Neural crest cell (in vitro differentiated cells): ENCODE results near the gene GPATCH2. TPM values are rescaled to one million over a fixed set of nuclear protein-coding genes. Genes with fewer than 3 reads are reported as not detected.
"Not testable (repeated sequence)": the region's sequence is repeated elsewhere in the genome, so short reads cannot be mapped to it uniquely, and the experiment has no call there.

Source experiments
- DNase-seq: peaks from one replicate; pipeline ENCODE4 v3.0.0; 2021; ENCODE audit warnings: low read depth, mixed read lengths, low spot score
- H3K27ac Mint-ChIP-seq: one replicate; pipeline ENCODE4 v1.8.0; 2021; ENCODE audit warnings: mild to moderate bottlenecking, mixed read lengths; ENCODE audit not compliant: unreplicated experiment
- H3K27me3 Mint-ChIP-seq: 2 replicates; pipeline ENCODE4 v1.8.0; 2021; ENCODE audit warnings: low read depth, mild to moderate bottlenecking, mixed read lengths
- H3K36me3 Mint-ChIP-seq: 2 replicates; pipeline ENCODE4 v1.8.0; 2021; ENCODE audit warnings: low read depth, mild to moderate bottlenecking, mixed read lengths
- H3K4me1 Mint-ChIP-seq: 2 replicates; pipeline ENCODE4 v1.8.0; 2021; ENCODE audit warnings: mixed read lengths
- H3K4me3 Mint-ChIP-seq: one replicate; pipeline ENCODE4 v1.8.0; 2021; ENCODE audit warnings: mild to moderate bottlenecking, mixed read lengths
- H3K9me3 Mint-ChIP-seq: 2 replicates; pipeline ENCODE4 v1.8.0; 2021; ENCODE audit warnings: mixed read lengths
- CTCF ChIP-seq: fragments of 200-600 bp; sonication (generic); conservative IDR thresholded peaks from 2 replicates; pipeline ENCODE4 v1.5.0; 2021; ENCODE audit warnings: antibody characterized with exemption, mild to moderate bottlenecking
- total RNA-seq: library from RNA; stranded (reverse); gene quantifications from 2 replicates; pipeline ENCODE4 v1.2.1, GENCODE V29; 2021

The GPATCH2 gene
- total RNA-seq, 1 donor from 2014 or later = 16.6 TPM

DNA sequence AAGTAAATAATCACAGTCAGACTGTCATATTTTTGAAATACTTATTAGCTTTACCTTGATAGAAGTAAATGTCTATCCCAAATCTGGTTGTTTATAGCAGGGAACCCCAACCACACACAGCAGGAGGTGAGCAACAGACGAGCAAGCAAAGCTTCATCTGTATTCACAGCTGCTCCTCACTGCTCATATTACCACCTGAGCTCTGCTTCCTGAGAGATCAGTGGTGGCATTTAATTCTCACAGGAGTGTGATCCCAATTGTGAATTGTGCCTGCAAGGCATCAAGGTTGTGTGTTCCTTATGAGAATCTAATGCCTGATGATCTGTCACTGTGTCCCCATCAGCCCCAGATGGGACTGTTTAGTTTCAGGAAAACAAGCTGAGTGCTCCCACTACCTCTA lies 104.3 kb downstream of the GPATCH2 start:
- Mint-ChIP-seq H3K36me3 (peaks cover 17% of the 10 kb centered on the region), H3K27me3 (no peaks in the 10 kb centered on the region), H3K9me3 (no peaks in the 10 kb centered on the region), H3K4me1 (no peaks in the 10 kb centered on the region), H3K4me3 (no peak overlapping the region), H3K27ac (no peak overlapping the region)
- no peak for DNase-seq
- TF ChIP-seq CTCF = no peak

- peaks cover 17% of the 10 kb centered on the region for H3K36me3 Mint-ChIP-seq
- no peaks in the 10 kb centered on the region for H3K27me3 Mint-ChIP-seq
- no peak for DNase-seq
- H3K4me1 Mint-ChIP-seq = no peaks in the 10 kb centered on the region
- H3K9me3 Mint-ChIP-seq = no peaks in the 10 kb centered on the region
- no peak overlapping the region for H3K4me3 Mint-ChIP-seq
- H3K27ac Mint-ChIP-seq = no peak overlapping the region
- no peak for TF ChIP-seq CTCF
Measured at GRCh38 chr1:217525773-217526490, 105.0 kb downstream of the GPATCH2 start.

DNA sequence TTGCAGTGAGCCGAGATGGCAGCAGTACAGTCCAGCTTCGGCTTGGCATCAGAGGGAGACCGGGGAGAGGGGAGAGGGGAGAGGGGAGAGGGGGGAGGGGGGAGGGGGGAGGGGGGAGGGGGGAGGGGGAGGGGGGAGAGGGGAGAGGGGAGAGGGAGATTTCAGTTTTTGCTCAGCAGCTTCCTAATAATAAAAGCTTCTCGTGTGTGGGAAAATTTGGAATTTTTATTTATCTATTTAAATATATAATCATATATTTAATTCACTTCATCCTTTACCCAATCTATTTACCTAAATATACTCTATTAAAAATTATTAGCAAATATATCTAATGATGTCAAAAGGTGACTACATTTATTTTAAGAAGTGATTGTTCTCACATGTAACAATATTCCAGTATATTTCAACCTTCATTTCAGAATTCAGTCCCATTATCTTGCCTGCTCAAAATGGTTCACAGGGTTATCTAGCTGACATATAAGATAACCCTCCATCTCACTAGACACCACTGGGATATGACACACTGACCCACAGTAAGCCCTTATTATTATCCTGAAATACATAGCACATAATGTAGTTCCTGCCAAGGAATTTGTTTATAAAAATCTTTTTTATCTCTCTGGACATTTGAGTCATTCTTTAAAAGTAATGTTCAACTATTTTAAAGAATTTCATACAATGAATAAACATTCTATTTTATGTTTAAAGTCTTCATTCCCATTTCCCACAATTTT lies 105.9 kb downstream of the GPATCH2 start:
- Mint-ChIP-seq H3K36me3 (peaks cover 17% of the 10 kb centered on the region), H3K27ac (no peak overlapping the region), H3K9me3 (no peaks in the 10 kb centered on the region), H3K27me3 (no peaks in the 10 kb centered on the region), H3K4me3 (no peak overlapping the region), H3K4me1 (no peaks in the 10 kb centered on the region)
- DNase-seq = no peak
- TF ChIP-seq CTCF = no peak

DNA sequence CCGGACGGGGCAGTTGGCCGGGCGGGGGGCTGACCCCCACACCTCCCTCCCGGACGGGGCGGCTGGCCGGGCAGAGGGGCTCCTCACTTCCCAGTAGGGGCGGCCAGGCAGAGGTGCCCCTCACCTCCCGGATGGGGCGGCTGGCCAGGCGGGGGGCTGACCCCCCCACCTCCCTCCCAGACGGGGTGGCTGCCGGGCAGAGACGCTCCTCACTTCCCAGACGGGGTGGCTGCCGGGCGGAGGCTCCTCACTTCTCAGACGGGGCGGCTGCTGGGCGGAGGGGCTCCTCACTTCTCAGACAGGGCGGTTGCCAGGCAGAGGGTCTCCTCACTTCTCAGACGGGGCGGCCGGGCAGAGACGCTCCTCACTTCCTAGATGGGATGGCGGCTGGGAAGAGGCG lies 107.0 kb downstream of the GPATCH2 start:
- H3K27ac Mint-ChIP-seq, H3K4me3 Mint-ChIP-seq, H3K4me1 Mint-ChIP-seq, DNase-seq, H3K27me3 Mint-ChIP-seq, H3K9me3 Mint-ChIP-seq: not testable (repeated sequence)
- H3K36me3 Mint-ChIP-seq = peaks cover 12% of the 10 kb centered on the region

- H3K4me3 Mint-ChIP-seq = no peak overlapping the region
- H3K27ac Mint-ChIP-seq = no peak overlapping the region
- no peaks in the 10 kb centered on the region for H3K27me3 Mint-ChIP-seq
- TF ChIP-seq CTCF = no peak
- H3K4me1 Mint-ChIP-seq = no peaks in the 10 kb centered on the region
- DNase-seq = no peak
- no peaks in the 10 kb centered on the region for H3K9me3 Mint-ChIP-seq
- peaks cover 4% of the 10 kb centered on the region for H3K36me3 Mint-ChIP-seq
Measured at GRCh38 chr1:217522277-217522676, 108.6 kb downstream of the GPATCH2 start.

DNA sequence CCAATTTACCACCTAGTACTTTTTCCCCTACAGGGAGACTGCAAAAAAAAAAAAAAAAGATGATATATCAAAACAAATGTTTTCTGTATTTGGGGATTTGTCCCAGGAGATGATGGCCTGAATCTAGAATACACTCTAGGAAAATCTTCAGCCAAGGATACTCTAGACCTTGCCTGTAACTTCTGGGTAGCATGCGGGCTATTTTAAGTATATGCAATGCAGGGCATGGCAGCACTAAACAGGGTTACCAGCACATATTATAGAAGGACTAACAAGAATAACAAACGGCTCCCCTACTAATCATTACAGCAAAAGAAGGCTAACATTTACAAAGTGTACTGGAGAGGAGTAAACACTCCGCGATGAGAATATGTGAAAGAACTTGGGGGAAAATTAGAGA lies 109.6 kb downstream of the GPATCH2 start:
- Mint-ChIP-seq H3K4me1 (no peaks in the 10 kb centered on the region), H3K36me3 (peaks cover 3% of the 10 kb centered on the region), H3K27me3 (no peaks in the 10 kb centered on the region), H3K27ac (no peak overlapping the region), H3K4me3 (no peak overlapping the region), H3K9me3 (no peaks in the 10 kb centered on the region)
- no peak for DNase-seq
- TF ChIP-seq CTCF = no peak
